K562 (cell line): ENCODE measurements around the gene P4HTM. TPM values are rescaled to one million over a fixed set of nuclear protein-coding genes. Genes with fewer than 3 reads are reported as not detected.

Experiments
- ATAC-seq: fragments of 200-7000 bp; cut with Tn5 transposase; 3 replicates; pipeline ENCODE4 v1.9.1; 2020; ENCODE audit warnings: moderate library complexity
- BruUV-seq: library from RNA; stranded (reverse); fragments of 400-500 nt; replicated peaks from 2 replicates; lab custom pipeline; 2021; lab: Mats Ljungman, UMichigan
- CTCF ChIA-PET: fragments of 300-600 bp; formaldehyde crosslinking; extraction: SDS; loops from one replicate; lab custom pipeline; 2021; ENCODE audit warnings: low intra/inter-chr PET ratio; lab: Yijun Ruan, JAX
- POLR2A ChIA-PET: fragments of 300-600, 350-650 bp; sonication (Branson Sonifier 250); formaldehyde crosslinking; extraction: SDS; loops from one replicate; lab custom pipeline; 2021; ENCODE audit warnings: antibody characterized with exemption, inconsistent platforms; lab: Yijun Ruan, JAX
- DNase-seq, 4 experiments: peaks; one replicate each; pipeline versions ENCODE4 v3.0.0 to v3.0.0-alpha.2; 2011 to 2018; ENCODE audit warnings: low spot score in 3 of 4, mixed read lengths in 3 of 4; ENCODE audit errors: extremely low read depth in 1 of 4
- FAIRE-seq: peaks from 2 replicates; lab custom pipeline; 2011; peaks lifted over from hg19 to GRCh38; lab: Jason Lieb, UNC
- H2AFZ ChIP-seq: 2 replicates; pipeline ENCODE4 v1.6.0; 2011; ENCODE audit warnings: low read depth, low read length, control low read depth, inconsistent platforms
- H3K27ac ChIP-seq: fragments of 200-600 bp; 3 replicates; pipeline ENCODE4 v1.8.0; 2011; ENCODE audit warnings: low read depth, mild to moderate bottlenecking, control low read depth, inconsistent platforms, low read length, moderate library complexity, mixed read lengths; ENCODE audit errors: extremely low read depth
- H3K27me3 ChIP-seq, 2 experiments: fragments of 300-600 bp in 1 of 2; 2 replicates in 1 of 2; 3 replicates in 1 of 2; pipeline versions ENCODE4 v1.6.0 to v1.8.0; 2011; ENCODE audit warnings: inconsistent platforms in 2 of 2, low read length in 2 of 2, mild to moderate bottlenecking in 1 of 2, mixed read lengths in 1 of 2, moderate library complexity in 1 of 2; ENCODE audit not compliant: control insufficient read depth in 2 of 2, insufficient read depth in 2 of 2
- H3K36me3 ChIP-seq: fragments of 300-600 bp; 3 replicates; pipeline ENCODE4 v1.8.0; 2011; ENCODE audit warnings: mild to moderate bottlenecking, low read length, inconsistent platforms; ENCODE audit not compliant: control insufficient read depth, insufficient read depth
- H3K4me1 ChIP-seq, 2 experiments: fragments of 200-600 bp in 1 of 2; replicated peaks in 1 of 2; 2 replicates in 1 of 2; 3 replicates in 1 of 2; pipeline versions ENCODE4 v1.5.1 to v1.8.0; 2011; ENCODE audit warnings: inconsistent platforms in 2 of 2, low read length in 2 of 2, mild to moderate bottlenecking in 1 of 2, mixed read lengths in 1 of 2, moderate library complexity in 1 of 2; ENCODE audit not compliant: control insufficient read depth in 2 of 2, insufficient read depth in 2 of 2
- H3K4me2 ChIP-seq: 2 replicates; pipeline ENCODE4 v1.6.1; 2011; ENCODE audit warnings: low read length, control low read depth, inconsistent platforms, mixed read lengths; ENCODE audit not compliant: insufficient read depth
- H3K4me3 ChIP-seq: fragments of 200-600 bp; sonication (generic), shearing (Covaris generic); 2 replicates; pipeline ENCODE4 v1.5.1; 2016; ENCODE audit warnings: control low read depth, inconsistent platforms
- H3K79me2 ChIP-seq: fragments of 200-600 bp; 3 replicates; pipeline ENCODE4 v1.8.0; 2011; ENCODE audit warnings: low read length, inconsistent platforms; ENCODE audit not compliant: control insufficient read depth, insufficient read depth
- H3K9ac ChIP-seq, 2 experiments: 2 replicates each; pipeline versions ENCODE4 v1.6.0 to v1.6.1; 2011; ENCODE audit warnings: low read depth in 2 of 2, low read length in 2 of 2, control low read depth in 1 of 2, inconsistent platforms in 1 of 2, mild to moderate bottlenecking in 1 of 2, mixed read lengths in 1 of 2; ENCODE audit not compliant: insufficient read depth in 1 of 2
- H3K9me1 ChIP-seq: one replicate; pipeline ENCODE4 v1.6.0; 2011; ENCODE audit warnings: inconsistent platforms, mild to moderate bottlenecking, low read length, moderate library complexity; ENCODE audit not compliant: control insufficient read depth, insufficient read depth
- H3K9me3 ChIP-seq: replicated peaks from 2 replicates; pipeline ENCODE4 v1.5.1; 2011; ENCODE audit warnings: low read depth, low read length, inconsistent platforms; ENCODE audit not compliant: control insufficient read depth, insufficient read depth
- H4K20me1 ChIP-seq: replicated peaks from 2 replicates; pipeline ENCODE4 v1.6.1; 2011; ENCODE audit warnings: low read length, inconsistent platforms, mixed read lengths; ENCODE audit not compliant: control insufficient read depth, insufficient read depth
- CBX8 ChIP-seq: fragments of 200-600 bp; sonication (generic); IDR thresholded peaks from 2 replicates; pipeline ENCODE4 v1.6.1; 2012; ENCODE audit warnings: borderline replicate concordance, mixed run types, low read depth, mild to moderate bottlenecking, moderate library complexity, mixed read lengths, low read length, control low read depth, inconsistent platforms; ENCODE audit not compliant: poor library complexity, severe bottlenecking; ENCODE audit errors: extremely low read depth
- ETV1 ChIP-seq: fragments of 450-650 bp; conservative IDR thresholded peaks from 2 replicates; pipeline ENCODE4 v1.6.1; 2016; ENCODE audit warnings: missing genetic modification characterization, control low read depth, low read depth, missing compliant biosample characterization
- FOXK1 ChIP-seq: sonication (generic); formaldehyde crosslinking; IDR thresholded peaks from 2 replicates; pipeline ENCODE4 v1.8.0; 2022; ENCODE audit warnings: missing genetic modification reagents, mild to moderate bottlenecking, borderline replicate concordance
- GABPB1 ChIP-seq: sonication (generic); formaldehyde crosslinking; IDR thresholded peaks from 2 replicates; pipeline ENCODE4 v1.8.0; 2022; ENCODE audit warnings: mild to moderate bottlenecking, missing genetic modification reagents
- HEY1 ChIP-seq: fragments of 250-450 bp; sonication (Bioruptor Pico); IDR thresholded peaks from 2 replicates; pipeline ENCODE4 v1.5.0; 2020; ENCODE audit warnings: mild to moderate bottlenecking, moderate library complexity, borderline replicate concordance
- PYGO2 ChIP-seq: fragments of 450-650 bp; IDR thresholded peaks from 2 replicates; pipeline ENCODE4 v1.6.1; 2016; ENCODE audit warnings: mild to moderate bottlenecking, missing genetic modification characterization, moderate library complexity, missing compliant biosample characterization
- SMAD1 ChIP-seq: fragments of 150-350 bp; IDR thresholded peaks from 2 replicates; pipeline ENCODE4 v1.6.1; 2014; ENCODE audit warnings: low read length, low read depth; ENCODE audit not compliant: partially characterized antibody
- STAT5A ChIP-seq: IDR thresholded peaks from 2 replicates; pipeline ENCODE4 v1.6.1; 2012; ENCODE audit warnings: low read length, inconsistent platforms, borderline replicate concordance
- ZNF24 ChIP-seq: fragments of 450-650 bp; IDR thresholded peaks from 2 replicates; pipeline ENCODE4 v1.6.1; 2016
- ZNF318 ChIP-seq, 2 experiments: fragments of 450-650 bp; IDR thresholded peaks; 2 replicates each; pipeline ENCODE4 v1.6.1; 2016; ENCODE audit warnings: mild to moderate bottlenecking in 2 of 2, borderline replicate concordance in 1 of 2, low read depth in 1 of 2, moderate library complexity in 1 of 2
- ZNF324 ChIP-seq: fragments of 250-450 bp; sonication (Bioruptor Pico); IDR thresholded peaks from 2 replicates; pipeline ENCODE4 v1.4.0; 2020; ENCODE audit warnings: mild to moderate bottlenecking
- ZNF780A ChIP-seq: fragments of 250-450 bp; sonication (Bioruptor Pico); IDR thresholded peaks from 2 replicates; pipeline ENCODE4 v1.5.0; 2021; ENCODE audit warnings: mild to moderate bottlenecking
- ZSCAN32 ChIP-seq: fragments of 450-650 bp; formaldehyde crosslinking; IDR thresholded peaks from 2 replicates; pipeline ENCODE4 v1.4.0; 2020; ENCODE audit warnings: mild to moderate bottlenecking, moderate library complexity
- WGBS: fragments of 100-300 bp; shearing (Covaris generic); methylation state at CpG from one replicate; pipeline ENCODE4 v1.1.6; 2016; ENCODE audit warnings: low coverage, mixed read lengths; ENCODE audit not compliant: insufficient coverage; ENCODE audit errors: missing lambda C conversion rate; 5-methylcytosine and 5-hydroxymethylcytosine counted together
- in situ Hi-C: fragments of 300-500 bp; cut with MboI; formaldehyde crosslinking; loops from 4 replicates; pipeline ENCODE4 v1.15.0; 2018; ENCODE audit warnings: inconsistent platforms, mixed read lengths
- intact Hi-C: fragments of 100-400 bp; cut with micrococcal nuclease; formaldehyde crosslinking; loops from 2 replicates; pipeline ENCODE4 v1.14.2; 2022
- polyA plus RNA-seq, 8 experiments: library from polyadenylated mRNA; depleted of rRNA in 4 of 8; stranded (reverse) in 5 of 8; unstranded in 3 of 8; fragments of >200 nt; fragmentation: Nextera tagmentation in 2 of 8; fragmentation: Illumina TruSeq in 1 of 8; extraction: Ambion mirVana in 2 of 8; extraction: Trizol in 1 of 8; gene quantifications; 2 replicates each; pipeline versions ENCODE4 v1.2.1 to v1.2.3, GENCODE V29; 2011 to 2014; ENCODE audit warnings: inconsistent platforms in 1 of 8, missing spikeins in 1 of 8
- total RNA-seq, 7 experiments: library from RNA; depleted of rRNA in 6 of 7; stranded (reverse); fragments of >200 nt in 6 of 7; fragmentation: Illumina TruSeq in 2 of 7; extraction: Trizol in 2 of 7; gene quantifications; 2 replicates each; pipeline versions ENCODE4 v1.2.1 to v1.2.3, GENCODE V29; 2011 to 2021; ENCODE audit warnings: low replicate concordance in 1 of 7

The P4HTM gene
- total and polyA plus RNA-seq, 9 of the 15 experiments (the other 6 are each of a cell fraction or from before 2014, with no cell fraction given): 0.09 to 0.66 (median 0.25) TPM; not detected in 2

- Histone ChIP-seq H3K4me3 (peak within 1 kb of the TSS; percentile 74), H2AFZ (peak within 1 kb of the TSS; percentile 63), H3K27me3 (no peaks in the 10 kb centered on the region), H3K79me2 (peaks cover 55% of the 10 kb centered on the region), H3K9ac (peak within 1 kb of the TSS; percentile 91 to 98), H3K36me3 (peaks cover 42% of the 10 kb centered on the region; the same call in 2 of the 3 replicates), H3K4me2 (peak within 1 kb of the TSS; percentile 92), H3K9me3 (no peaks in the 10 kb centered on the region), H3K27ac (peak within 1 kb of the TSS; percentile 99), H3K4me1 (peaks cover 8 to 51% of the 10 kb centered on the region in 2 experiments; a peak in 4 of 5 replicates), H4K20me1 (peaks cover 20% of the 10 kb centered on the region; the same call in 1 of the 2 replicates), H3K9me1 (peaks cover 3% of the 10 kb centered on the region)
- ChIA-PET POLR2A (interaction anchor here (0.6 to 8.4 kb wide), 7 partner anchors 10 to 1264 kb away, joined by 3 to 104 read pairs (median 4); partner anchors contain the start of genes IMPDH2, QRICH1 and WDR6), CTCF (interaction anchor here (0.5 kb wide), 1 partner anchor 430 kb away, joined by 3 read pairs; no protein-coding TSS in a partner anchor)
- intact Hi-C loops (no loop called here), in situ Hi-C loops (no loop called here)
- FAIRE-seq: peak; percentile 23
- peak; percentile 60 to 89 (median 72) for DNase-seq
- 1% methylated on average over 51 of the region's 85 CpGs for WGBS
- BruUV-seq: no TSS peak
- peak; percentile 43 for ATAC-seq
- no peak for TF ChIP-seq HEY1 (CRISPR knock-in tag)
- no peak for TF ChIP-seq ZSCAN32 (CRISPR knock-in tag)
- TF ChIP-seq ZNF780A (CRISPR knock-in tag): peak; percentile 11; the same call in 1 of the 2 replicates
- TF ChIP-seq ZNF318 (IDR thresholded peaks at IDR 0.05; ENCODE audit: borderline replicate concordance in 1 of 2, low read depth in 1 of 2): no peak
- peak; percentile 72 for TF ChIP-seq GABPB1 (CRISPR knock-in tag)
- no peak for TF ChIP-seq SMAD1
- no peak for TF ChIP-seq PYGO2 (tag)
- no peak for TF ChIP-seq ZNF24
- peak; percentile 62 for TF ChIP-seq ETV1 (tag)
- TF ChIP-seq ZNF324 (CRISPR knock-in tag): no peak
- no peak for TF ChIP-seq CBX8
- no peak for TF ChIP-seq STAT5A
- no peak for TF ChIP-seq FOXK1 (CRISPR knock-in tag)
Measured at GRCh38 chr3:49017971-49018706, 28.1 kb downstream of the P4HTM start, which contains the start of gene DALRD3. Gene DALRD3 (minus strand): TSS chr3:49018580. CDS start chr3:49018564, 16 bp downstream.
